GM12878 (cell line): ENCODE results near the gene EEF1A1. TPM values are rescaled to one million over a fixed set of nuclear protein-coding genes. Genes with fewer than 3 reads are reported as not detected.

ENCODE experiments used
- ATF2 ChIP-seq: IDR thresholded peaks from 2 replicates; pipeline ENCODE4 v1.6.1; 2012; ENCODE audit warnings: low read length, inconsistent platforms
- DPF2 ChIP-seq: fragments of 450-650 bp; IDR thresholded peaks from 2 replicates; pipeline ENCODE4 v1.6.1; 2017; ENCODE audit warnings: mild to moderate bottlenecking
- ELK1 ChIP-seq: IDR thresholded peaks from 2 replicates; pipeline ENCODE4 v1.6.1; 2012; ENCODE audit warnings: low read depth, low read length, improper control_type of control experiment
- GATAD2B ChIP-seq: fragments of 450-650 bp; conservative IDR thresholded peaks from 2 replicates; pipeline ENCODE4 v1.6.1; 2017; ENCODE audit warnings: low read depth, mild to moderate bottlenecking, moderate library complexity
- HDAC2 ChIP-seq: fragments of 200-600 bp; sonication (generic); IDR thresholded peaks from 2 replicates; pipeline ENCODE4 v1.6.1; 2017
- MTA2 ChIP-seq: fragments of 450-650 bp; IDR thresholded peaks from 2 replicates; pipeline ENCODE4 v1.6.1; 2016; ENCODE audit warnings: low read depth, mild to moderate bottlenecking, moderate library complexity
- NKRF ChIP-seq: fragments of 450-650 bp; conservative IDR thresholded peaks from 2 replicates; pipeline ENCODE4 v1.6.1; 2017; ENCODE audit warnings: mild to moderate bottlenecking, moderate library complexity
- NR2F1 ChIP-seq: fragments of 450-650 bp; conservative IDR thresholded peaks from 2 replicates; pipeline ENCODE4 v1.6.1; 2017; ENCODE audit warnings: mild to moderate bottlenecking
- SUPT20H ChIP-seq: IDR thresholded peaks from 2 replicates; pipeline ENCODE4 v1.6.1; 2011; ENCODE audit warnings: low read depth, mild to moderate bottlenecking, low read length, moderate library complexity, borderline replicate concordance; ENCODE audit not compliant: control insufficient read depth
- TCF12 ChIP-seq: IDR thresholded peaks from 2 replicates; pipeline ENCODE4 v1.6.1; 2011; ENCODE audit warnings: low read depth, mild to moderate bottlenecking, low read length
- USF1 ChIP-seq: IDR thresholded peaks from 2 replicates; pipeline ENCODE4 v1.6.1; 2011; ENCODE audit warnings: borderline replicate concordance, low read depth, mild to moderate bottlenecking, moderate library complexity, mixed read lengths, low read length; ENCODE audit not compliant: insufficient read depth; ENCODE audit errors: extremely low read length
- YBX1 ChIP-seq: fragments of 450-650 bp; IDR thresholded peaks from 2 replicates; pipeline ENCODE4 v1.6.1; 2016; ENCODE audit warnings: antibody characterized with exemption
- ZNF207 ChIP-seq: fragments of 450-650 bp; IDR thresholded peaks from 2 replicates; pipeline ENCODE4 v1.6.1; 2014; ENCODE audit warnings: antibody characterized with exemption, mild to moderate bottlenecking, borderline replicate concordance
- polyA plus RNA-seq, 11 experiments: library from polyadenylated mRNA; depleted of rRNA in 4 of 11; unstranded in 6 of 11; stranded (reverse) in 5 of 11; fragments of >200 nt; fragmentation: Nextera tagmentation in 4 of 11; fragmentation: Illumina TruSeq in 1 of 11; extraction: Ambion mirVana in 4 of 11; extraction: Trizol in 1 of 11; gene quantifications; 1 replicate in 1 of 11; 2 replicates in 10 of 11; pipeline versions ENCODE4 v1.2.1 to v1.2.3, GENCODE V29; 2011 to 2016; ENCODE audit warnings: inconsistent platforms in 2 of 11, missing spikeins in 2 of 11, low read depth in 1 of 11
- total RNA-seq, 4 experiments: library from RNA; depleted of rRNA in 3 of 4; stranded (reverse); fragments of >200 nt in 3 of 4; fragmentation: Illumina TruSeq in 1 of 4; extraction: Trizol in 1 of 4; gene quantifications; 2 replicates each; pipeline versions ENCODE4 v1.2.1 to v1.2.3, GENCODE V29; 2013 to 2021
- TF ChIP-seq, protein P1 (sequence below): fragments of 450-650 bp; IDR thresholded peaks from 2 replicates; pipeline ENCODE4 v1.6.1; 2017; ENCODE audit warnings: mild to moderate bottlenecking, moderate library complexity
- TF ChIP-seq, protein P2 (sequence below): IDR thresholded peaks from 2 replicates; pipeline ENCODE4 v1.6.1; 2011; ENCODE audit warnings: mild to moderate bottlenecking, low read depth, low read length, moderate library complexity; ENCODE audit not compliant: insufficient replicate concordance
- TF ChIP-seq, protein P3 (sequence below): fragments of 450-650 bp; IDR thresholded peaks from 2 replicates; pipeline ENCODE4 v1.6.1; 2017; ENCODE audit warnings: mild to moderate bottlenecking, low read depth, inconsistent platforms; ENCODE audit not compliant: poor library complexity, severe bottlenecking

Gene EEF1A1
- total and polyA plus RNA-seq, 10 of the 15 experiments (the other 5 are each of a cell fraction or from before 2014, with no cell fraction given), result 4,214 to 18,090 (median 14,132) TPM

DNA sequence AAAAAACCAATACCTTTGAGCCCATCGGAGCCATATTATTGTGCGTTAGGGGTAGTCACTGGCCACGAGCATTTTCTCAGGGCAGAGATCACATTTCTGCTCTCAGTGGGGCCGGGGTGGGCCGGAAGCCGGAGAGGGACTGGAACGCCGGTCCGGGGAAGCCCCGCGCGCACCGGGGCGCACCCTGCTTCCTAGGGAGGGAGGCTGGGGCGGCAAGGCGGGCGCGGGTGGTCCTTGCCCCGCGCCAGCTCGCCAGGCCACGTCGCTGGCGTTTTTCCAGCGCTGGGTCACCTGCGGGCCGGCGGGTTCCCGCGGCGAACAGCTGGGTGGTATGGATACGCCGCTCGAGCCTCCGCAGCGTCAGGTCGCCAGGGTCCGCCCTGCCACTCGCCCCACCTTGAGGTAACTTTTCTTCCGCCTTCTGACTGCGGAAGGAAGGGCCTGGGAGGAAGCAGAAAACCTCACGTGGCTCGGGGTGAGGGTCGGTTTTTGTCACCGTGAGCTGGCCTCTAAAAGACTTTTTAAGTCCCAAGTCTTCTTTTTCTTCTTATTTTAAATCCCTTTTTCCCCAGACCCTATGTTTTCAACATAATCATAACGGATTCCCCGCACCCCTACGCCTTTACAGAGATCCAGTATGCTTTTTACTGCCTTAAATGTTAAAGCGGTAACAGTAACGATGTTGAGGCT lies 2.7 kb upstream of the EEF1A1 start (continued):
- TF ChIP-seq NKRF, result peak; percentile 74
- peak; percentile 70 for TF ChIP-seq USF1
- peak; percentile 97 for TF ChIP-seq GATAD2B
- TF ChIP-seq, protein P1, sequence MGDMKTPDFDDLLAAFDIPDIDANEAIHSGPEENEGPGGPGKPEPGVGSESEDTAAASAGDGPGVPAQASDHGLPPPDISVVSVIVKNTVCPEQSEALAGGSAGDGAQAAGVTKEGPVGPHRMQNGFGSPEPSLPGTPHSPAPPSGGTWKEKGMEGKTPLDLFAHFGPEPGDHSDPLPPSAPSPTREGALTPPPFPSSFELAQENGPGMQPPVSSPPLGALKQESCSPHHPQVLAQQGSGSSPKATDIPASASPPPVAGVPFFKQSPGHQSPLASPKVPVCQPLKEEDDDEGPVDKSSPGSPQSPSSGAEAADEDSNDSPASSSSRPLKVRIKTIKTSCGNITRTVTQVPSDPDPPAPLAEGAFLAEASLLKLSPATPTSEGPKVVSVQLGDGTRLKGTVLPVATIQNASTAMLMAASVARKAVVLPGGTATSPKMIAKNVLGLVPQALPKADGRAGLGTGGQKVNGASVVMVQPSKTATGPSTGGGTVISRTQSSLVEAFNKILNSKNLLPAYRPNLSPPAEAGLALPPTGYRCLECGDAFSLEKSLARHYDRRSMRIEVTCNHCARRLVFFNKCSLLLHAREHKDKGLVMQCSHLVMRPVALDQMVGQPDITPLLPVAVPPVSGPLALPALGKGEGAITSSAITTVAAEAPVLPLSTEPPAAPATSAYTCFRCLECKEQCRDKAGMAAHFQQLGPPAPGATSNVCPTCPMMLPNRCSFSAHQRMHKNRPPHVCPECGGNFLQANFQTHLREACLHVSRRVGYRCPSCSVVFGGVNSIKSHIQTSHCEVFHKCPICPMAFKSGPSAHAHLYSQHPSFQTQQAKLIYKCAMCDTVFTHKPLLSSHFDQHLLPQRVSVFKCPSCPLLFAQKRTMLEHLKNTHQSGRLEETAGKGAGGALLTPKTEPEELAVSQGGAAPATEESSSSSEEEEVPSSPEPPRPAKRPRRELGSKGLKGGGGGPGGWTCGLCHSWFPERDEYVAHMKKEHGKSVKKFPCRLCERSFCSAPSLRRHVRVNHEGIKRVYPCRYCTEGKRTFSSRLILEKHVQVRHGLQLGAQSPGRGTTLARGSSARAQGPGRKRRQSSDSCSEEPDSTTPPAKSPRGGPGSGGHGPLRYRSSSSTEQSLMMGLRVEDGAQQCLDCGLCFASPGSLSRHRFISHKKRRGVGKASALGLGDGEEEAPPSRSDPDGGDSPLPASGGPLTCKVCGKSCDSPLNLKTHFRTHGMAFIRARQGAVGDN, result peak; percentile 86
- TF ChIP-seq ZNF207, result peak; percentile 84; the same call in 1 of the 2 replicates
- peak; percentile 93 for TF ChIP-seq DPF2
- TF ChIP-seq MTA2, result no peak
- TF ChIP-seq, protein P2, sequence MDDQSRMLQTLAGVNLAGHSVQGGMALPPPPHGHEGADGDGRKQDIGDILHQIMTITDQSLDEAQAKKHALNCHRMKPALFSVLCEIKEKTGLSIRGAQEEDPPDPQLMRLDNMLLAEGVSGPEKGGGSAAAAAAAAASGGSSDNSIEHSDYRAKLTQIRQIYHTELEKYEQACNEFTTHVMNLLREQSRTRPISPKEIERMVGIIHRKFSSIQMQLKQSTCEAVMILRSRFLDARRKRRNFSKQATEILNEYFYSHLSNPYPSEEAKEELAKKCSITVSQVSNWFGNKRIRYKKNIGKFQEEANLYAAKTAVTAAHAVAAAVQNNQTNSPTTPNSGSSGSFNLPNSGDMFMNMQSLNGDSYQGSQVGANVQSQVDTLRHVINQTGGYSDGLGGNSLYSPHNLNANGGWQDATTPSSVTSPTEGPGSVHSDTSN, result peak; percentile 35
- TF ChIP-seq YBX1, result no peak
- peak; percentile 88 for TF ChIP-seq NR2F1
- TF ChIP-seq HDAC2, result no peak
- no peak for TF ChIP-seq ATF2
- peak; percentile 65; the same call in 1 of the 2 replicates for TF ChIP-seq TCF12
- TF ChIP-seq SUPT20H, result no peak
- TF ChIP-seq, protein P3, sequence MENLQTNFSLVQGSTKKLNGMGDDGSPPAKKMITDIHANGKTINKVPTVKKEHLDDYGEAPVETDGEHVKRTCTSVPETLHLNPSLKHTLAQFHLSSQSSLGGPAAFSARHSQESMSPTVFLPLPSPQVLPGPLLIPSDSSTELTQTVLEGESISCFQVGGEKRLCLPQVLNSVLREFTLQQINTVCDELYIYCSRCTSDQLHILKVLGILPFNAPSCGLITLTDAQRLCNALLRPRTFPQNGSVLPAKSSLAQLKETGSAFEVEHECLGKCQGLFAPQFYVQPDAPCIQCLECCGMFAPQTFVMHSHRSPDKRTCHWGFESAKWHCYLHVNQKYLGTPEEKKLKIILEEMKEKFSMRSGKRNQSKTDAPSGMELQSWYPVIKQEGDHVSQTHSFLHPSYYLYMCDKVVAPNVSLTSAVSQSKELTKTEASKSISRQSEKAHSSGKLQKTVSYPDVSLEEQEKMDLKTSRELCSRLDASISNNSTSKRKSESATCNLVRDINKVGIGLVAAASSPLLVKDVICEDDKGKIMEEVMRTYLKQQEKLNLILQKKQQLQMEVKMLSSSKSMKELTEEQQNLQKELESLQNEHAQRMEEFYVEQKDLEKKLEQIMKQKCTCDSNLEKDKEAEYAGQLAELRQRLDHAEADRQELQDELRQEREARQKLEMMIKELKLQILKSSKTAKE, result peak; percentile 63
- peak; percentile 66 for TF ChIP-seq ELK1
